ENCODE results near the gene CST3. TPM values are rescaled to one million over a fixed set of nuclear protein-coding genes. Genes with fewer than 3 reads are reported as not detected.
A peak's percentile ranks its signal among the peaks of the same experiment; 100 is the strongest.

Gene CST3
- total and polyA plus RNA-seq, 10 of the 15 experiments (the other 5 are each of a cell fraction or from before 2014, with no cell fraction given) = 11.8 to 127 (median 57.8) TPM

GRCh38 chr20:23643659-23644058, 5.9 kb upstream of the CST3 start:
- CTCF ChIA-PET = interaction anchor here (1.2 kb wide), 1 partner anchor 226 kb away, joined by 3 read pairs; no protein-coding TSS in a partner anchor
- RAD21 ChIA-PET (ENCODE audit: unreplicated experiment) = no interaction called here

More at GRCh38 chr20:23643659-23644058, 5.9 kb upstream of the CST3 start:
- SMC1A ChIA-PET (ENCODE audit: uncharacterized antibody, unreplicated experiment) = interaction anchor here (1.0 kb wide), 1 partner anchor 202 kb away, joined by 3 read pairs; no protein-coding TSS in a partner anchor
- H3K27ac ChIP-seq (ENCODE audit: control insufficient read depth, insufficient read depth) = no peak overlapping the region
- WGBS (ENCODE audit: insufficient coverage, insufficient replicate concordance, low lambda C conversion rate, missing lambda C conversion rate) = 23% methylated on average over 6 of the region's 6 CpGs
- in situ Hi-C loops (cut with MboI) (no loop called here), intact Hi-C loops (cut with micrococcal nuclease; ENCODE audit: unreplicated experiment) (no loop called here)
- peak; percentile 40; the same call in 1 of the 2 replicates for TF ChIP-seq SPI1 (IDR thresholded peaks at IDR 0.05; ENCODE audit: borderline replicate concordance, insufficient read depth, low read depth, low read length)
- no peak for TF ChIP-seq ZNF592 (IDR thresholded peaks at IDR 0.05)
- no peak overlapping the region for H3K9ac ChIP-seq (ENCODE audit: control insufficient read depth, insufficient read depth, low read length)
- H3K27me3 ChIP-seq (replicated peaks in 1 of 2; ENCODE audit: control insufficient read depth in 2 of 2, insufficient read depth in 2 of 2, low read length in 1 of 2) = no peaks in the 10 kb centered on the region
- H2AFZ ChIP-seq (ENCODE audit: control insufficient read depth, low read depth, low read length) = no peak overlapping the region
- POLR2A ChIA-PET = no interaction called here
- FAIRE-seq (no peak), ATAC-seq (peak; percentile 61), DNase-seq (ENCODE audit: low read depth, low spot score) (no peak)
- BruUV-seq (replicated peaks) = no TSS peak
- no peaks in the 10 kb centered on the region for H3K79me2 ChIP-seq (ENCODE audit: control insufficient read depth, insufficient read depth, low read length)
- H4K20me1 ChIP-seq (ENCODE audit: control insufficient read depth, insufficient read depth) = no peaks in the 10 kb centered on the region
- no peaks in the 10 kb centered on the region; the same call in 1 of the 3 replicates for H3K9me3 ChIP-seq (replicated peaks; ENCODE audit: control insufficient read depth, insufficient read depth, low read length)
- peaks cover 44% of the 10 kb centered on the region for H3K4me1 ChIP-seq (ENCODE audit: control insufficient read depth, insufficient read depth, low read length)
- H3K4me3 ChIP-seq = no peak overlapping the region
- H3K36me3 ChIP-seq (ENCODE audit: control insufficient read depth in 2 of 2, insufficient read depth in 2 of 2, low read length in 1 of 2) = no peaks in the 10 kb centered on the region
- H3K4me2 ChIP-seq (ENCODE audit: control insufficient read depth, insufficient read depth) = no peak overlapping the region

All from GM12878 (cell line).